Transverse colon (tissue), 4 donors: Measurements from ENCODE around the gene SMCO1.

Experiments used
- CTCF ChIP-seq, 5 experiments: fragments of 200-600 bp in 3 of 5; fragments of 450-650 bp in 2 of 5; sonication (generic) in 3 of 5; IDR thresholded peaks; 1 replicate in 2 of 5; 2 replicates in 3 of 5; pipeline ENCODE4 v1.5.1; 2016 to 2017; ENCODE audit warnings: antibody characterized with exemption in 5 of 5, inconsistent platforms in 3 of 5, mild to moderate bottlenecking in 2 of 5, moderate library complexity in 1 of 5
- EP300 ChIP-seq: sonication (generic); formaldehyde crosslinking; IDR thresholded peaks from one replicate; pipeline ENCODE4 v1.6.1; 2017; ENCODE audit warnings: antibody characterized with exemption, low read depth
- POLR2AphosphoS5 ChIP-seq, 3 donors: sonication (generic); formaldehyde crosslinking; IDR thresholded peaks; one replicate each; pipeline ENCODE4 v1.6.1; 2016; ENCODE audit warnings: antibody characterized with exemption in 3 of 3

- no peak for TF ChIP-seq CTCF (IDR thresholded peaks at IDR 0.05)
- TF ChIP-seq POLR2AphosphoS5 (IDR thresholded peaks at IDR 0.05), result no peak
- TF ChIP-seq EP300, result no peak
Measured at GRCh38 chr3:196463478-196463756, 51.7 kb downstream of the SMCO1 start.
